SW480 (cell line): ENCODE measurements around the gene CAMSAP2.
A peak's percentile ranks its signal among the peaks of the same experiment; 100 is the strongest.

ENCODE experiments used
- DNase-seq: peaks from one replicate; pipeline ENCODE4 v3.0.0-alpha.2; 2016; ENCODE audit warnings: low spot score

Gene CAMSAP2

DNA sequence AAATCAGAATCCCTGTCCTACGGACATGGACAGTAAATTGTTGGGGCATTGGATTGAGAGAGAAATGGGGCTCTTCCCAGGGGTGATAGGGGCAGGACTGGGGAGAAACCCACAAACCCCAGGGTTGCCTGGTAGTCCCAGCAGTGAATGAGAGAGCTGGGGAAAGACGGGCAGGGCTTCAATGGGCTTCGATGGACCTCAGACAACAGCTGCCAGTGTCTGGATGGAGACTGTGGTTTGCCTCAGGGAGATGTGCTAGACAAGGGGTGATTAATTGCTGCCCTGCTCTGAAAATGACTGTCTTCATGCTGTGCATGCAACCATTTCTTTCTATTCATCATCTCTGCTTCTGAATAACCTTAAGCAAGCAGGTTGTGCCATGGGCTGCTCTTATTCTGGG is 141.5 kb downstream of the CAMSAP2 start:
- no peak for DNase-seq

- no peak for DNase-seq
Observed at GRCh38 chr1:200883118-200883517, 144.4 kb downstream of the CAMSAP2 start.

- no peak for DNase-seq
Observed at GRCh38 chr1:200885623-200886402, 147.1 kb downstream of the CAMSAP2 start.

- no peak for DNase-seq
Observed at GRCh38 chr1:200886594-200886993, 147.9 kb downstream of the CAMSAP2 start.

DNA sequence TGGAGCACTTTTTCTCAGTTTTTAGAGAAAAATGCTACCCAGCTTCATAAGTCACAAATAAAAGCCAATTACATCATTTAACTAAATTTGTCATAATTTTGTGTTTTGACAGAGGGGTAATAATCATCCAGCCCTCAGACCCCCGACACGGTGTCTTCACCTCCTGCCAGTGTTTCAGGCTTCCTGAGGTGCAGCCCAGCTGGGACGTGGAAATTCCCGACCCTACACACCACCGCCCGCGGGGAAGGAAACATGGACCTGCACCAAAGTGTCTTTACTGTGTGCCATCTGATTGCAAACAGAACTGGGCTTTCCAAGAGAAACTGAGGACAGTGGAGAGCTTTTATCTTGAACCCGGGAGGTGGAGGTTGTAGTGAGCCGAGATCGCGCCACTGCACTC is 148.3 kb downstream of the CAMSAP2 start:
- DNase-seq, result no peak

- DNase-seq, result no peak
Observed at GRCh38 chr1:200887772-200888348, 149.2 kb downstream of the CAMSAP2 start.

GRCh38 chr1:200888349-200888838 is 149.7 kb downstream of the CAMSAP2 start:
- DNase-seq, result peak; percentile 78

DNA sequence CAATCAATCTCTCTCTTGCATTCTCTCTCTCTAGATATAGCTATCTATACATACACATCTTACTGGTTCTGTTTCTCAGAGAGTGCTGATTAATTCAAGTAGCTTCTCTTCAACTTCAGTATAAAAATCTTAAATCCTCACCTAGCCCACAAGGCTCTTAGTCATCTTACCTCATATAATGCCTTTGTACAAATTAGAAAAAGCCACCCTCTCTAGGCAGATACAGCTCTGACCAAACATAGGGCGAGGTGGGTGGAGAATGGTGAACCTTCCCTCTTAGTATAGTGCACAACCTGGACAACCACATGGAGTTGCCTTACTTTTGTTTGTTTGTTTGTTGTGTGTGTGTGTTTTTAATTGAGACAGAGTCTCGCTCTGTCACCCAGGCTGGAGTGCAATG is 150.9 kb downstream of the CAMSAP2 start:
- no peak for DNase-seq

GRCh38 chr1:200890027-200890426 is 151.3 kb downstream of the CAMSAP2 start:
- DNase-seq, result no peak

- peak; percentile 72 for DNase-seq
Observed at GRCh38 chr1:200890818-200891773, 152.4 kb downstream of the CAMSAP2 start.

DNA sequence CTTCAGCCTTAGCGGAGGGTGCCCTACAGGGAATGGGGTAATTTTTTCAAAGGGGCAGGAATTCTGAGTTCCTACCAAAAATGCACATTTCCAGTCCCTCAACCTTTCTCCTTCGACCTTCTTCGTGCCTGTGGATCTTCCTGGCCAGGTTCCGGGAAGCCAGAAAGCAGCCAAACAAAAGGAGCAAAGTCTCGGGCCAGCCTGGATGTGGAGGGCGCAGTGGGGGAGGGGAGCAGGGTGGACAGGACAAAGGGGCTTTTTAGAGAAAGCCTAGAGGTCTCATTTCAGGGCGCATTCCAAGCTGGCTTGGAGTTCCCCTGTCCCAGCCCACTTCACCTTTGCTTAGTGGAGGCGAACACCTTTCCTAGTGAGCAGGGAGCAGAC is 153.1 kb downstream of the CAMSAP2 start:
- DNase-seq, result peak; percentile 55

DNA sequence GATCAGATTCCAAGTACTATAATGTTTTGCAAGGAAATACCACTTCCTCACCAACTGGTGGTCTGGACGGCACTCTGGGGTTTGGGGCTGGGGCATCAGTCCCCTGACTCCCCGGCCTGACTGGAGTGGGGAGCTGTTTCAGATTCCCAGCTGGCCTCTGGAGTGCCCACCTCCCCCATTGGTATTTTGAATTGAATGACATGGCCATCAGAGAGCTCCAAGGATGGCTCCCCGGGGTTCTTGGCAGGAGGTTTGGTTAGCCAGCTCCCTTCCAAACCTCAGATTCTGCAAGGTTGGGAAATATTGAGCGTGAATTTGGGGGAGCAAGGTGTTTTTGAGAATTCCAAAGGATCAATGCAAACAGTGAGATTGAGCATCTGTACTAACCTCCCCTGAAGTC is 153.9 kb downstream of the CAMSAP2 start:
- no peak for DNase-seq

DNA sequence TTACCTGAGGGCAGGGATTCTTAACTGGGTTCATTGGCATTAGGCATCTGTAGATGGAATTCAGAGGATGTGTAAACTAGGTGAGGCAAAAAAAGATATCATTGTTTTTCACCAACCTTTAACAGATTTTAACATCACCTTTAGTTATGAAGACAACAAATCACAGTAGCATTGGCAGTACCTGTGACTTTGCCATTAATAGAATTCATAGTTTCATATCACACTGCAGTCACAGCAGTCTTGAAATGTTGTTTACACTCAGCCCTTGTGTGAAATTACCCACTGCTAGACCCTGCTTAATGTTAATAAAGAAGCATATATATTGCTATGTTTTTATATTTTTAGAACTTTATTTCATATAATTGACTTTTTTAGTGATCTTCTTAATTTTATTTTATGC is 154.3 kb downstream of the CAMSAP2 start:
- no peak for DNase-seq

- DNase-seq, result peak; percentile 84
Observed at GRCh38 chr1:200893411-200893901, 154.8 kb downstream of the CAMSAP2 start.

DNA sequence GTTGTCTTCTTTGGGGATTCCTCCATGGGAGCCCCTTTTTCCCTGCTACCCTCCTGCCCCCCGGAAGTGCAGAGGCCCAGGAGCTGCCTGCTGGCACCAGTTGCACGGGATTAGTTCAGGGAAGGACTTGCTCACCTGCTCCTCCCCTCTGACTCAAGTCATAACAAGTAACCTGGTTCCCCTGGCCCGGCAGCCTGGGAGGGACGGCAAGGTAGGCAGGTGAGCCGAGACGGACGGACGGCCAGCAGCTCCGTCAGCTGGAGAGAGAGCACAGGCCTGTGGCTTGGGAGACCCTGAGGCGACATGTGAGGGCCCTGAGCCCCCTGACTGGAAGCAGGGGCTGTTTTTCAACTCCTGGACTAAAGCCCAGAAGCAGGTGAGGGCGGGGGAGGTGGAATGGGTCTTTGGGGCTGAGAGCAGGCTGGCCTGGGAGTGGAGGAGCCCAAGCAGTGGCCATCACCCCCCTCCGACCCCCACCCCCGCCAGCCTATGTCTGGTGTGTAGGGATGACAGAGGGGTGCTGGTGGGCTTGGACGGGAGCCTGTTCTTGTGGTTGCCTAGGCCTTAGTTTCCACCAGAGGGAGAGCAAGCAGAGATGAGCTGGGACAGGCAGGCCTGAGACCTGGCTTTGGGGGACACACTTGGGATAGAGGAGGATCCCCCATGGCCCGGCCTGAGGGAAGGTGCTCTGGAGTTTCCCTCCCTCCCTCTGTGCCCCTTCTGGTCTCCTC is 156.2 kb downstream of the CAMSAP2 start, which contains the start of gene INAVA:
INAVA (plus strand) TSS at position 189 of the 731 bp plus-strand sequence. CDS start 3,501 bp downstream, outside the sequence.
- DNase-seq, result peak; percentile 67

DNA sequence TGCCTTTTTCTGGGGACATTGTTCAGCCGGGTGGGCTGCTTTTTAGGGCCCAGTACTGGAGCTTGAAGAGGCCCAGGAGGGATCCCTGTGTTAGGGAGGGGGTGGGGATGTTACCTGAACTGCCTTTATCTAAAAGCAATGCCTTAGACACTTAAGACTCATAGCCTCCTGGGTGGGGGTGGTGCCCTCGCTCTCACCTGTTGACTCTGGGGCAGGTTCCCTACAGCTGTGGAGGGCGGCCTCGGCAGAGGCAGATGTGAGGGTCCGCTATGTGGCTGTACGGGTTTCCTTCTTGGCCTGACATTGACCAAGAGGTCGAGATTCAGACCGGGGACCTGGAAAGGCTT is 156.7 kb downstream of the CAMSAP2 start:
- DNase-seq, result no peak

- peak; percentile 53 for DNase-seq
Observed at GRCh38 chr1:200895801-200896530, 157.3 kb downstream of the CAMSAP2 start.

GRCh38 chr1:200896531-200897196 is 158.0 kb downstream of the CAMSAP2 start:
- peak; percentile 76 for DNase-seq

DNA sequence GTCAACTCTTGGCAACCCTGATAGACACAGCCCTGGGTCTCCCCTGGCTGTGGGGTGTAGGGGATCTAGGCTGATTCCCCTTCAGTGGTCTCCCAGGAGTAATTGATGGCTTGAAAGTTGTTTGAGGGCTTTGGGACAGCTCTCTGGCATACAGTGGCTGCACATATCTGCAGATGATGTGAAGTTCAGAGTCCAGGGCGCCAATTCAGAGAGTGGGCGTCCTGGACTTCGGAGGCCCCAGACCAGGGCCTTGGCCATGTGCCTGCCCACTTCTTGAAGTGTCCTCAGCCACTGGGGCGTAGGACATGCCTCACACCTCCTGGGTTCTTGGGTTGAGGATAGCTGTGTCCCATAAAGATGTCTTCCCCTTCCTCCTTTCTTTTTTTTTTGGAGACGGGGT is 158.6 kb downstream of the CAMSAP2 start:
- DNase-seq, result no peak

DNA sequence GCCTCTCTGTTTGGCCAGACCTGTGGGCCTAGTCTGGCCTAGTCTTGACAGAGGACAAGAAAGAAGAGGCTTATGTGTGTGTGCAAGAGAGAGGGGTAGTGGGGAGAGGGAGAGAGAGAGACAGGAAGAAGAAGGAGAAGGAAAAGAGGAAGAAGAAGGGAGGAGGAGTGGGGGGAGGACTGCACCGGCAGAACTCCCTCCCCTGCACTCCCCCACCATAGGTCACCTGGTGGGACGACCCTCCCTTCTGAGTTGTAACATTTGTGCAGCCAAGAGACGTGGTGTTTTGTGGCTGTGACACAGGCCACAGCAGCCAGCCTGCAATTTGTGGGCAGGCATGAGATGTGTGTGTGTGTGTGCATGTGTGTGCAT is 160.3 kb downstream of the CAMSAP2 start:
- no peak for DNase-seq
